ACC112 (cell line): Measurements from ENCODE around the gene LPIN1.

Experiments
- H2AFZ ChIP-seq: fragments of 200-600 bp; sonication (generic); one replicate; pipeline ENCODE4 v1.6.0; 2017; ENCODE audit warnings: antibody characterized with exemption, low read length; ENCODE audit not compliant: unreplicated experiment
- H3K27ac ChIP-seq: fragments of 200-600 bp; sonication (generic); 2 replicates; pipeline ENCODE4 v1.5.1; 2014; ENCODE audit warnings: low read depth, mild to moderate bottlenecking, antibody characterized with exemption, low read length, moderate library complexity
- H3K27me3 ChIP-seq: fragments of 200-600 bp; sonication (generic); 2 replicates; pipeline ENCODE4 v1.6.1; 2014; ENCODE audit warnings: mild to moderate bottlenecking, antibody characterized with exemption, low read length, moderate library complexity, mixed read lengths; ENCODE audit not compliant: insufficient read depth
- H3K36me3 ChIP-seq: fragments of 200-600 bp; sonication (generic); 2 replicates; pipeline ENCODE4 v1.6.1; 2016; ENCODE audit warnings: mild to moderate bottlenecking, antibody characterized with exemption, low read length, moderate library complexity, mixed read lengths; ENCODE audit not compliant: insufficient read depth
- H3K4me1 ChIP-seq: fragments of 200-600 bp; sonication (generic); one replicate; pipeline ENCODE4 v1.6.1; 2016; ENCODE audit warnings: low read length, mixed read lengths; ENCODE audit not compliant: insufficient read depth, unreplicated experiment, control insufficient read depth
- H3K4me3 ChIP-seq: fragments of 200-600 bp; sonication (generic); 2 replicates; pipeline ENCODE4 v1.5.1; 2014; ENCODE audit warnings: mild to moderate bottlenecking, low read depth, low read length
- H3K79me2 ChIP-seq: fragments of 200-600 bp; sonication (generic); one replicate; pipeline ENCODE4 v1.6.0; 2016; ENCODE audit warnings: low read length; ENCODE audit not compliant: control insufficient read depth, unreplicated experiment, insufficient read depth

Gene LPIN1

GRCh38 chr2:11875481-11875880, 129.0 kb downstream of the LPIN1 start:
- H3K79me2 ChIP-seq: no peaks in the 10 kb centered on the region
- no peak overlapping the region for H3K27ac ChIP-seq
- no peaks in the 10 kb centered on the region for H3K36me3 ChIP-seq
- H3K4me3 ChIP-seq: no peak overlapping the region
- peaks cover 13% of the 10 kb centered on the region for H3K27me3 ChIP-seq
- no peak overlapping the region for H2AFZ ChIP-seq
- no peaks in the 10 kb centered on the region for H3K4me1 ChIP-seq

DNA sequence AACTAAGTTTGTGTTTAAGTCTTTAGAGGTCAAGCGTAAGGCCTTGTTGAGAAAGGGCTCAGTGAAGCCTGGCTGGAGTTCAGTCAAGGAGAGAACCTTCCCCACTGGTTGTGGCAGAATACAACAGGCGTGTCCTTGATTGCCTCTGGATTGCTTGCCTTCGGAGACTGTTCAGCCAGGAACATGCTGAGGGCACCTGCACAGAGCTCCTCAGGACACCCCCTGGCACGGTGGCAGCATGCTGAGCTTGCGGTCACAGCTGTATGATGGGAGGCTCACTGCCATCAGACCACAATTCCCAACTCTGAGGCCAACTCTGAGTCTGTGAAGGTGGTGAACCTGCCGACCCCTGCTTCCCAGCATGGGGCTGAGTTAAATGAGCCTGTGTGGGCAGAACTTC, 130.0 kb downstream of the LPIN1 start:
- no peaks in the 10 kb centered on the region for H3K36me3 ChIP-seq
- H3K4me3 ChIP-seq: no peak overlapping the region
- H3K79me2 ChIP-seq: no peaks in the 10 kb centered on the region
- no peaks in the 10 kb centered on the region for H3K4me1 ChIP-seq
- H2AFZ ChIP-seq: no peak overlapping the region
- peaks cover 13% of the 10 kb centered on the region for H3K27me3 ChIP-seq
- no peak overlapping the region for H3K27ac ChIP-seq

- H2AFZ ChIP-seq: no peak overlapping the region
- no peak overlapping the region for H3K27ac ChIP-seq
Measured at GRCh38 chr2:11876889-11877288, 130.5 kb downstream of the LPIN1 start.

More at GRCh38 chr2:11876889-11877288, 130.5 kb downstream of the LPIN1 start:
- H3K79me2 ChIP-seq: no peaks in the 10 kb centered on the region
- peaks cover 13% of the 10 kb centered on the region for H3K27me3 ChIP-seq
- no peaks in the 10 kb centered on the region for H3K36me3 ChIP-seq
- H3K4me3 ChIP-seq: no peak overlapping the region
- no peaks in the 10 kb centered on the region for H3K4me1 ChIP-seq
